Measurements from ENCODE around the gene BAG3.

The BAG3 gene

GRCh38 chr10:119650692-119651513 is at the start of gene BAG3:
Gene BAG3 (plus strand): TSS chr10:119651380. CDS start chr10:119651676, 296 bp downstream.
- peaks cover 25% of the 10 kb centered on the region for H3K4me1 ChIP-seq (ENCODE audit: control insufficient read depth, insufficient read depth, low read length)
- H3K4me3 ChIP-seq (ENCODE audit: low read depth, low read length) = peak within 1 kb of the TSS; percentile 83
- ChIA-PET CTCF (interaction anchor here (0.6 to 1.2 kb wide), 4 partner anchors 12 to 58 kb away, joined by 3 to 5 read pairs (median 4); no protein-coding TSS in a partner anchor), POLR2A (interaction anchor here (0.5 to 1.3 kb wide), 18 partner anchors 8 to 477 kb away, joined by 3 to 10 read pairs (median 4); partner anchors contain the start of genes GRK5, INPP5F, MCMBP and SEC23IP)
- H3K36me3 ChIP-seq (ENCODE audit: control insufficient read depth in 2 of 2, insufficient read depth in 1 of 2, low read length in 2 of 2) = peaks cover 0 to 3% of the 10 kb centered on the region in 2 experiments; a peak in 1 of 3 replicates
- peak within 1 kb of the TSS; percentile 86 for H3K27ac ChIP-seq (ENCODE audit: extremely low read depth, low read depth, low read length)
- no peaks in the 10 kb centered on the region for H3K9me3 ChIP-seq (ENCODE audit: control insufficient read depth, insufficient read depth, low read depth, low read length)
- TF ChIP-seq REPIN1 (tag by site-specific recombination; IDR thresholded peaks at IDR 0.05; ENCODE audit: low read depth) = no peak
- TF ChIP-seq KLF8 (tag by site-specific recombination; IDR thresholded peaks at IDR 0.05) = peak; percentile 45; the same call in 1 of the 2 replicates
- TF ChIP-seq ZNF140 (tag by site-specific recombination; IDR thresholded peaks at IDR 0.05) = no peak
- TF ChIP-seq GLIS2 (tag by site-specific recombination; IDR thresholded peaks at IDR 0.05) = peak; percentile 61; the same call in 1 of the 2 replicates
- no peak for TF ChIP-seq ZNF404 (tag by site-specific recombination; IDR thresholded peaks at IDR 0.05)
- peak; percentile 8; the same call in 1 of the 2 replicates for TF ChIP-seq ZNF366 (tag by site-specific recombination; conservative IDR thresholded peaks at IDR 0.05)
- TF ChIP-seq ZNF529 (tag by site-specific recombination; IDR thresholded peaks at IDR 0.05; ENCODE audit: insufficient replicate concordance) = no peak
- no peak for TF ChIP-seq ZNF624 (tag by site-specific recombination; IDR thresholded peaks at IDR 0.05)
- TF ChIP-seq ZNF658 (tag by site-specific recombination; IDR thresholded peaks at IDR 0.05) = no peak
- TF ChIP-seq ZNF155 (tag by site-specific recombination; IDR thresholded peaks at IDR 0.05) = no peak
- no peak for TF ChIP-seq ZNF548 (tag by site-specific recombination; IDR thresholded peaks at IDR 0.05)
- TF ChIP-seq ZNF394 (tag by site-specific recombination; IDR thresholded peaks at IDR 0.05; ENCODE audit: borderline replicate concordance) = no peak
- peak; percentile 46; the same call in 1 of the 2 replicates for TF ChIP-seq ZBTB8A (tag by site-specific recombination; IDR thresholded peaks at IDR 0.05)
- no peak for TF ChIP-seq ELK4 (IDR thresholded peaks at IDR 0.05; ENCODE audit: borderline replicate concordance, low read depth, low read length)
- TF ChIP-seq ZNF266 (tag by site-specific recombination; IDR thresholded peaks at IDR 0.05; ENCODE audit: low read depth) = no peak
- no peak for TF ChIP-seq ZNF423 (tag by site-specific recombination; IDR thresholded peaks at IDR 0.05)
- TF ChIP-seq GLIS1 (tag by site-specific recombination; IDR thresholded peaks at IDR 0.05) = 0 out of 2 replicates have a peak, but pooled peaks have one; percentile 24
- TF ChIP-seq YY2 (tag by site-specific recombination; IDR thresholded peaks at IDR 0.05) = no peak
- TF ChIP-seq KLF10 (tag by site-specific recombination; IDR thresholded peaks at IDR 0.05) = no peak; the same call in 1 of the 2 replicates
- TF ChIP-seq SP7 (tag by site-specific recombination; IDR thresholded peaks at IDR 0.05) = peak; percentile 72
- TF ChIP-seq EGR2 (tag by site-specific recombination; IDR thresholded peaks at IDR 0.05; ENCODE audit: low read depth) = peak; percentile 89
- TF ChIP-seq ZSCAN18 (tag by site-specific recombination; IDR thresholded peaks at IDR 0.05) = no peak
- no peak for TF ChIP-seq ZNF311 (tag by site-specific recombination; IDR thresholded peaks at IDR 0.05; ENCODE audit: borderline replicate concordance)
- TF ChIP-seq ZNF561 (tag by site-specific recombination; IDR thresholded peaks at IDR 0.05; ENCODE audit: borderline replicate concordance) = peak; percentile 85; the same call in 1 of the 2 replicates
- no peak for TF ChIP-seq ZNF274 (IDR thresholded peaks at IDR 0.05; ENCODE audit: low read length)
- TF ChIP-seq ZNF274 (tag by site-specific recombination; IDR thresholded peaks at IDR 0.05; ENCODE audit: borderline replicate concordance) = no peak
- peak; percentile 34; the same call in 1 of the 2 replicates for TF ChIP-seq IKZF3 (tag by site-specific recombination; IDR thresholded peaks at IDR 0.05)
- no peak for TF ChIP-seq ZNF202 (tag by site-specific recombination; IDR thresholded peaks at IDR 0.05; ENCODE audit: borderline replicate concordance)
- TF ChIP-seq ZNF747 (tag by site-specific recombination; IDR thresholded peaks at IDR 0.05) = no peak
- TF ChIP-seq ZFP41 (tag by site-specific recombination; IDR thresholded peaks at IDR 0.05; ENCODE audit: borderline replicate concordance) = no peak
- peak; percentile 85 for TF ChIP-seq ZBTB20 (tag by site-specific recombination; IDR thresholded peaks at IDR 0.05)
- TF ChIP-seq ZNF654 (tag by site-specific recombination; IDR thresholded peaks at IDR 0.05; ENCODE audit: low read depth) = no peak
- no peak for TF ChIP-seq FEZF1 (tag by site-specific recombination; IDR thresholded peaks at IDR 0.05)
- no peak for TF ChIP-seq ZNF510 (tag by site-specific recombination; IDR thresholded peaks at IDR 0.05; ENCODE audit: insufficient replicate concordance)
- TF ChIP-seq ZFP69B (tag by site-specific recombination; IDR thresholded peaks at IDR 0.05) = no peak
- no peak for TF ChIP-seq ZNF664 (tag by site-specific recombination; IDR thresholded peaks at IDR 0.05)
- TF ChIP-seq ZEB2 (tag by site-specific recombination; IDR thresholded peaks at IDR 0.05) = peak; percentile 78
- TF ChIP-seq TCF7L2 (IDR thresholded peaks at IDR 0.05; ENCODE audit: borderline replicate concordance, low read depth, low read length) = no peak

Measured in HEK293 (cell line).